ENCODE data around the gene PRORP. TPM values are rescaled to one million over a fixed set of nuclear protein-coding genes. Genes with fewer than 3 reads are reported as not detected.

PRORP gene
- total RNA-seq, 2 experiments from 2014 or later, result 40.2 to 46.0 TPM

- DNase-seq, result no peak
- ChIA-PET CTCF (interaction anchor here (0.9 to 1.4 kb wide), 2 partner anchors 45 to 81 kb away, joined by 3 to 4 read pairs; partner anchors contain the start of genes PPP2R3C and PRORP), POLR2A (no interaction called here)
- Mint-ChIP-seq H3K9me3 (peaks cover 8% of the 10 kb centered on the region), H3K27ac (no peak overlapping the region), H3K27me3 (no peaks in the 10 kb centered on the region), H3K4me3 (no peak overlapping the region), H3K36me3 (ENCODE audit: low read depth) (peaks cover 35% of the 10 kb centered on the region), H3K4me1 (peaks cover 6% of the 10 kb centered on the region)
Measured at GRCh38 chr14:35167496-35167895, 45.1 kb downstream of the PRORP start.

Other genes starting within 250 kb of the PRORP start
- gene BAZ1A, start 247.2 kb upstream of the PRORP start, total RNA-seq, result 10 to 100 TPM; 50.4 to 69.4 TPM
- gene SRP54, start 139.6 kb upstream of the PRORP start, total RNA-seq, result 10 to 100 TPM; 58.0 to 60.1 TPM
- gene FAM177A1, start 76.3 kb upstream of the PRORP start, total RNA-seq, result 10 to 100 TPM; 33.2 to 37.1 TPM
- gene PPP2R3C, start 562 bp upstream of the PRORP start, total RNA-seq, result 10 to 100 TPM; 37.4 to 41.3 TPM
- 100 to 1,000 TPM; 231 to 248 TPM for gene PSMA6, start 169.8 kb downstream of the PRORP start, total RNA-seq